ENCODE results near the gene SAMD14.

Gene SAMD14

DNA sequence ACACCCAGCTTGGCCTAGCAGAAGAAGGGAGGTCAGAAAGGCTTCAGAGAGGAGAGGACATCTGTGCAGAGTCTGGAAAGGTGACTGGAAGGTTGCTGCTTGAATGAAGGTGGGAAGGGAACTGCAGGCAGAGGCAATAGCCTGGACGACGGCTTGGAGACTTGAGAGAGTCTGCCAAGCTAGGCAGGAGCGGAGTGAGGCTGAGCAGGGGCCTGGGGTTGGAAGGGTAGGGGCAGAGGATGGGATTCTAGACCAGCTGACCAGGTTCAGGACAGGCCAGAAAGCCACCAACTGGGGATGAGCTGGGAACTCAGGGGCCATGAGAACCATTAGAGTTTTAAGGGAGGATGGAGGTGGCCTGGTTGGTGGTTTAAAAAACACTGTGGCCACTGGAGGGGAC lies 35.5 kb upstream of the SAMD14 start:
- no peak for DNase-seq (ENCODE audit: low read depth in 2 of 2)

DNA sequence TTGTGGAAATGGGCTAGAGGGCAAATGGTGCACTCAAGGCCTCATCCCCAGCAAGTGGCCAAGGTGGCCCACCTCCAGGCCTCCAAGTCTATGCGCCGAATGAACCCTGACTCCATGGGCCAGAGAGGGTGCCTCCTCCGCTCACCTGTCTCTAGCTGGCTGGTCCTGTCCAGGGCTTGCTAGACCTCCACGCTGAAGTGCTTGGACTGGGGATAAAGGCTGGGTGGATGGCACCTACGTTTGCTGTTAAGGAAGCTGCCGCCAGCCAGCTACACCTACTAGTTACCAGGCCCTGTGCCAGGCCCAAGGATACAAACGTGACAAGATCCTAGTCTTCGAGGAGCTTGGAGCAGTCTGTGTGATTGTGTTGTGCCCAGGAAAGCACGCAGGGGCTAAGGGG lies 35.1 kb upstream of the SAMD14 start:
- DNase-seq (ENCODE audit: low read depth in 2 of 2), result no peak

DNA sequence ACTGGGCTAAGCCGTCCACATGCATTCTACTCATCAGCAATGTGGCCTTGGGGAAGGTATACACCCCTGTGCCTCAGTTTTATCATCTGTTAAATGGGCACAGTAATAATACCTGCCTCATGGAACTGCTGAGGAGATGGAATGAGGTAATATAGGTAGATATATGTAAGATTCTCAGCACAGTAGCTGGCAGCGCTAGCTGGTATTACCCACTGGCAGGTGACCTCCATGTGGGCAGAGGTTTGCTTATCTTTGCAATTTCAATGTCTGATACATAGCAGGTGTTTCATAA lies 34.7 kb upstream of the SAMD14 start:
- DNase-seq (ENCODE audit: low read depth in 2 of 2), result no peak

DNA sequence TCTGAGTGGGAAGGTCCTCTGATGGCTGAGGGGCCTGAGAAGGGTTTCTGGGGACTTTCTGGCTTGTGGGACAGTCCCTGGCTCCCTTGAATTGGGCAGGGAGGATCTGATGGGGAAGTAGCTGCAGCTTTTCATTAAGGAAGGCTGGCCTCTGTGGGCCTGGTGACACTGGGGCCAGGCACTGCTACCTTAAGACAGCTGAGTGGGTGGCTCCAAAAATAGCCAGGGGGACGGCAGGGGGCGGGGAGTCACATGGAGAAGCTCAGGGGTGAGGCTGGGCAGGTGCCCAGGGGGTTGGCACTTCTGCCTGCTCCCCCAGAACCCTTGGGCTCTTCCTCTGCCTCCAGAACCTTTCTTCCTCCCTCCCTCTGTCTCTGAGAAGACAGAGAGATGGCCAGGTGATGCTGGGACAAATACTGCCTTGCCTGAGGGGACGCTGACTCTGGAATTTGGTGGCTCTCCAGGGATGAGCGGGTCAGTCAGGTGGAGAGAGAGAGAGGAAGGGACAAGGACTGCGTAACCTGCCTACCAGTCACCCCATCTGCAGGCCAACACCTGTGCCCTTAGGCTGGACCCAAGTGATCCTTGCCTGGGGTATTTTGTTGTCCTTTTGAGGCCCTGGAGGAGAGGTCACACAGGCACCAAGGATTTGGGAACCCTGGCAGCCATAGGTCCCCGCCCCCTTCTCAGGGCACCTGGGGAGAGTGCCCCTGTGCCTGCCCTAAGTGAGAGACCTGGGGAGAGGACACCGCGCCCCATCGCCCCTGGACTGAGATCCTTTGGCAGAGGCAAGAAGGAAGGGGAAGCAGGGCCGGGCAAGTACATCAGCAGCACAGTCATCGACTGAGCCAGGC lies 34.1 kb upstream of the SAMD14 start:
- no peak for DNase-seq (ENCODE audit: low read depth in 2 of 2)

DNA sequence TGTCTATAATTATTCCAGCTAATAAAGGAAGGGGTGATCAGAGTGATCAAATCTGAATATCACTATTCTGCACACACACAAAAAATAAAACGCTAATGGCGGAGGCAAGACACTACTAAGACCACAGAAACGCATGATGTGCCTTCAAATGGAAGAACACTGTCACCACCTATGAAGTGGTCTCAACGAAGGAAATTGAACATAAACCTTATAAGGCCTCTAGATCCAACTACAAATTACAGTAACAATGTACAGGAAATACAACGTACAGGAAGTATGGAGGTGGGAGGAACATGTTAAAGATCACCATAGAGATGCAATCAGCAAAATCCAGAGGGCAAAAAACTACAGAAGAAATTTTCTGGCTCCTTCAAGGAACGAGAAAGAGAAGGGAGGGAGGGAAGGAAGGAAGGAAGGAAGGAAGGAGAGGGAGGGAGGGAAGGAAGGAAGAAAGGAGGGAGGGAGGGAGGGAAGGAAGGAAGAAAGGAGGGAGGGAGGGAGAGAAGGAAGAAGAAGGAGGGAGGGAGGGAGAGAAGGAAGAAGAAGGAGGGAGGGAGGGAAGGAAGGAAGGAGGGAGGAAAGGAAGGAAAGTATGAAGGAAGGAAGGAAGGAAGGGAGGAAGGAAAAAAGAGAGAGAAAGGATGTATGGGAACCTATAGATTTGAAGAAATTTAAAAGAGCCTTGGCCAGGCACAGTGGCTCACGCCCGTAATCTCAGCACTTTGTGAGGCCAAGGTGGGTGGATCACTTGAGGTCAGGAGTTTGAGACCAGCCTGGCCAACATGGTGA lies 32.7 kb upstream of the SAMD14 start:
- no peak for DNase-seq (ENCODE audit: low read depth in 2 of 2)

DNA sequence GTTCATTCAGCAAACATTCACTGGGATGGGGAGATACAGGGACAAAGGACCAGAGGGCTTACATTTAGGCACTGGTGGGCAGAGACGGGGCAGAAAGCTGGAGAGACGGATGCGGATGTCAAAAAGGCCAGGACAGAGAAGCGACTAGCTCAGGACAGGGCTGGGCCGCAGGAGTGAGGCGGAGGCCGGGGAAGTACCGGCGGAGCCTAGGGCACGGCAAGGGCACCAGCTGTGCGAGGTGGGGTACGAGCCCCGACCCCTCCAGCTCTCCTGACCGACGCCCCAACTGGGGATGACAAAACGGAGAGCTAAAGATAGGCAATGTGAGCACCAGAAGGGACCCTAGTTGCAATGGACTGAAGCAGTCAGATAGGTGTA lies 31.9 kb upstream of the SAMD14 start:
- no peak for DNase-seq (ENCODE audit: low read depth in 2 of 2)

DNA sequence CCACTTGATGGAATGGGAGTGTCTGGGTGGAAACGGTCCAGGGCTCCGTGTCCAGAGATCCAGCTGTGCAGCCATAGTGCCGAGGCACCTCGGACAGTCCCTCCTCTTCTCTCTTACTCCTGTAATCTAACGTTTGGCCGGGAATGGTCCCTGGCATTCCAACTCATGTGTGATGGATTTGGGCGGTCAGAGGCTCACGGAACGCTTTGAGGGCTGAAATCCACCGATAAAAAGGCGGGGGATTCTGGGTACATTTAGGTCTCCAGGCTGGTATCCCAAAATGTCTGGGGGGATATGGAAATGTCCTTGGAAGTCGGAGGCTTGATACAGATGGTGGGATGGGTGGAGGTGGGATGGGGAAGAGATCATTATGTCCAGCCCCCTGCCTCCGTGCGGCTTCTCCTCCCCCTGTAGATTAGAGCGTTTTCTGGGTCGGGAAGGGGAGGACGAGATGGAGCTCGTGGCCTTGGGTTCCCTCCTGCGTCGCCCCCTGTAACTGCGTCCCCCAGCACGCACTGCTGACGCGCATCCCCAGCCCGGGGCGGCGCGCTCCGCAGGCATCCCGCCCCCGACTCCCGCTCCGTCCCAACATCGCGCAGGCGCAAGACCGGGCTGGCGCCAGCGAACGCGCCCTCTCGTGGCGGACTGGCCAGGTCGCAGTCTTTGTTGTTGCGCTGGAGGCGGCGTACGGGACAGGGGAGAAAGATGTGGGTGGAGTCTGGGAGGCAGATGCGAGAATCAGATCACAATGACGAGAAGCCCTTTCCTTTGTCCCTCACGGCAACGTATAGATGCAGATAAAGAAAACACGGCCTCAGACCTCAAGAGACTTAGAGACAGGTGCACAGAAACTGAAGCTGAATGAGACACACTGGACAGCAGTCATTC lies 31.3 kb upstream of the SAMD14 start:
- peak; percentile 89 to 91 for DNase-seq (ENCODE audit: low read depth in 2 of 2)

DNA sequence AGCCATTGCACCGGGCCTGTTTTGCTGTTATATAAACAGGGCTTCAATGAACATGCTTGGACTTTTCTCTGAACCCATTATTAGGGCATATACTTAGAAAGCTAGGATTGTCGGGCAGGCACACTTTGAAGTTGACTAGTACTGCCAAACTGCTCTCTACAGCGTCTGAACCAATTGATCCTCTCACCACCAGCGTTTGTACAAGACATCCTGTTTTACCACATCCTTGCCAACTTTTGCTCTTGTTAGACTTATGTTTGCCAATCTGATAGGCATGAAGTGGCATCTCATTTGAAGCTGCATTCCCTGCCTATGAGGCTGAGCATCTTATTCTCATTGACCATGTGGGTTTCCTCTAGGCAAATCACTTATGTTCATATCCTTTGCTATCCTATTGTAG lies 27.9 kb upstream of the SAMD14 start:
- no peak for DNase-seq (ENCODE audit: low read depth in 2 of 2)

DNA sequence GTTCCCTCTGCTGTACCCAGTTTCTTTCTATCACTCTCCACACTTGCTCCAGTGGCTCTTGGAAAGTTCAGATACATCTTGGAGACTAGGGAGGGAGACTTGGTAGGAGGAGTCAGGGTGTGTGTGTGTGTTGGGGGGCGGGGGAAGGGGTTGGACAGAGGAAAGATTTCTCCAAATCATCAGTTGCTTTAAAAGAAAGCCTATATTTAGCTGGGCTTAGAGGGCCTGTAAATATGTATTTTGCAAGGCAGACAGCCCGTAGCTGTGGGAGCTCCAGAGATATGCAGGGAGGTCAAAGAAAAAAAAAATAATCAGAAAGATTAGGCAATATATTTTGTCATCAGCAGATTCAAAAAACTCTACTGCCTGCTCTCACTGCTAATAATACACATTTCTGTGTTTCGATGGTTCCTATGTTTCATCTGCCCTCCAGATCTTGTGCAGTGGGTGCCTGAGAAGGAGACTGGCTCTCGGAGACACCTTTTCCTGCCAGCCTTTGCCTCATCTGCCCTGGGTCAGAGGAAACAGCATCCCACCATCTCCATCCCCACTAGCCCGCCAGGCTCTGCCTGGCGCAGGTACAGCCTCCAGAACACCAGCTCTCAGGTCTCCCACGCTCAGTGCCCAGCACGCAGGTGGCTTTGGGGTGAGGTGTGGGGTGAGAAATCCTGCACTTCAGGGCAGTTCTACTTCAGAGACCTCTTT lies 25.3 kb upstream of the SAMD14 start:
- no peak for DNase-seq (ENCODE audit: low read depth in 2 of 2)

DNA sequence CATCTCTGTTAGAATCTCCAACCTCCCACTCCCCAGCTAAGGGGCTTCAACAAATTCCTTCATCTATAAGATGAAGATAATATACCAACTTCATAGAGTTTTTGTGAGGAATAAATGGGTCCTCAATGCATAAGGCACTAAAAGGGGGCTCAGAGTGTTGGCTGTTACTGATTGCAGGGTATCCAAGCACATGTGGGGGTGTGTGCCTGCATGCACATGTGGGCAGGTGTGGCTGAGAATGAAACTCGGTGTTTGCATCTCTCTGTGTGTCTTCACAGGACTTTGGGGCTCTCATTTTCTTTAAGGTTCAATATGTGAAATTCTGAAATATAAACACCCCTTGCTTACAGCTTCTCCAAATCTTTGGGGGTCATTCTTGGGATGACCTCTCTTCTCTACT lies 24.6 kb upstream of the SAMD14 start:
- DNase-seq (ENCODE audit: low read depth in 2 of 2), result no peak

DNA sequence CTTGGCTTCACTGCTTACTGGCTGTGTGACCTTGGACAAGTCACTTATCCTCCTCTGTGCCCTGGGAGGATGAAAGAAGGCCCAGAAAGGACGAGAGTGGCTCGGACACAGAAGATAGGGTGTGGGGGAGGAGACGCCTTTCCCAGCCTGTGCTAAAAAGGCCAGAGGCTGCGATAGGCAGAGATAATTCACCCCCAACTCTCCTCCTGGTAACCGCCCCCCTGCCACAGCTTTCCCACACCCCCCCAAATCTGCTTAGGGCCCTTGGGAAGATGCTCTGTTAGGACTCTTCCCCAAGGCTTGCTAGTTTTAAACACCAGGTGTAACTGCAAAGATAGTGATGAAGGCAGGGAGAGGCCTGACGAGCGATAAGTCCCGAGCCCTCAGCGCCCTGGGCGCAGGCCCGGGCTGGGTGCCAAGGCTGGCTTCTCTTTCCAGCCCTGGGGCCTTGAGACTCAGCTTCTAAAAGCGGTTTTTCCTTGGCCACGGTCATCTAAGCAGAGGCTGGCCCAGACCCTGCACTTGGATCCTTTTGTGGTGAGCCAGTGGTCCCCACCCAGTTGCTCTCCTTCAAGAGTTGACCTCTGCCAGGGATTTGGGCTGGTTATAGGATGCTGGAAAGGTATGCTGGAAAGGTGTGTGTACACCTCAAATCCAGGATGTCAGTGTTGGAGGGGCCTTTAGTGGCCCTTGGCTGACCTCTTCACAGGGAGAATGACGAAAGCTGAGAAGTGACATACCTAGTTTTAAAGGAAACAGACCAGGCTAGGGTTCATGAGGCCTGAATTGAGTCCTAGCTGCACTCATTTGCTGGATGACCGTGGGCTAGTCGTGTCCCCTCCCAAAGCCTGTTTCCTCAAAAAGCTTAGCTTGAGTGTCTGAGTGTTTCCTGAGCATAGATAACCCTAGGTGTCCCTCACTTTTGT lies 24.0 kb upstream of the SAMD14 start:
- no peak for DNase-seq (ENCODE audit: low read depth in 2 of 2)

DNA sequence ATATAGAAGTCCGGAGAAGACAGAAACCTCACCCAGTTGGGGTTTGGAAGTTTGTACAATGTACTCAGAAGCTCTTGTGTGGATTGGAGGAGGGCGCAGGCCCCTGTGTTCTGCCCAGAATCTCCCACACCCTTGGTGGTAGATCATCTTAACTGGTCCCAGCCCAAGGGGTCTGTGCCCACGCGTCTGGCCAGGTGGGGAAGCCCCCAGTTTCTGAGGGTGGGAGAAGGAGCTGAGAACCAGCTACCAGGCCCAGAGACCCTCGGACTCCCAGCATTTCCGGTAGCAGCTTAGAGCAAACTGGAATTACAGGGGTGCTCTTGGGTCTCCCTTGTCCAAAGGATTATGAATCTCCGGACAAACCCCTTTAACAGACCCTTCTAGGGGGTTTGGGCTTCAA lies 22.8 kb upstream of the SAMD14 start:
- no peak for DNase-seq (ENCODE audit: low read depth in 2 of 2)

DNA sequence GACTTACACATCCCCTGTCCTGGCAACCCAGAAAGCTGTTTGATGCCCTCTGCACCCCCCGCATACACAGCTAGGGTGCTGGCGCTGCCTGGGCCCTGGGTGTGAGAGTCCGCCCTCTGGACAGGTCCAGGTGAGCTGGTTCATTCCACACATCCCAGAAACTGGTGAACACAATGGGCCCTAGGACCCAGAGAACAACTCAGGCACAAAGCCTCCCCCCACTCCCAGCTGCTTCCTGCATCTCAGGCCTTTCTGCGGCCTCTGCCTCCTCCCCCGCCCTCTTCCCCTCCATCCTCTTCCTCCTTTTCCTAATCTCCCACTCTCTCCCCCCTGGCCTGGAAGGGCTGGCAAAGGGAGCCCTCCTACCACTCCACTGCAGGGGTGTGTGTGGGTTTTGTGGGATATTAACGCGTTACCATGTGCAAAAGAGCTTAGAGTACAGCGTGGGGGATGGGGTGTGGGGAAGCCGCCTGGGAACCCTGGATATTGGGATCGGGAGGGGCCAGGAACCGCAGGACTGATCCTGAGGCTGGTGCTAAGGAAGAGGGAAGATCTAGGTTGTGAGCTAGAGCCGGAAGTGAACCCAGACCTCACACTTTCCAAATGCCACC lies 22.1 kb upstream of the SAMD14 start:
- no peak for DNase-seq (ENCODE audit: low read depth in 2 of 2)

DNA sequence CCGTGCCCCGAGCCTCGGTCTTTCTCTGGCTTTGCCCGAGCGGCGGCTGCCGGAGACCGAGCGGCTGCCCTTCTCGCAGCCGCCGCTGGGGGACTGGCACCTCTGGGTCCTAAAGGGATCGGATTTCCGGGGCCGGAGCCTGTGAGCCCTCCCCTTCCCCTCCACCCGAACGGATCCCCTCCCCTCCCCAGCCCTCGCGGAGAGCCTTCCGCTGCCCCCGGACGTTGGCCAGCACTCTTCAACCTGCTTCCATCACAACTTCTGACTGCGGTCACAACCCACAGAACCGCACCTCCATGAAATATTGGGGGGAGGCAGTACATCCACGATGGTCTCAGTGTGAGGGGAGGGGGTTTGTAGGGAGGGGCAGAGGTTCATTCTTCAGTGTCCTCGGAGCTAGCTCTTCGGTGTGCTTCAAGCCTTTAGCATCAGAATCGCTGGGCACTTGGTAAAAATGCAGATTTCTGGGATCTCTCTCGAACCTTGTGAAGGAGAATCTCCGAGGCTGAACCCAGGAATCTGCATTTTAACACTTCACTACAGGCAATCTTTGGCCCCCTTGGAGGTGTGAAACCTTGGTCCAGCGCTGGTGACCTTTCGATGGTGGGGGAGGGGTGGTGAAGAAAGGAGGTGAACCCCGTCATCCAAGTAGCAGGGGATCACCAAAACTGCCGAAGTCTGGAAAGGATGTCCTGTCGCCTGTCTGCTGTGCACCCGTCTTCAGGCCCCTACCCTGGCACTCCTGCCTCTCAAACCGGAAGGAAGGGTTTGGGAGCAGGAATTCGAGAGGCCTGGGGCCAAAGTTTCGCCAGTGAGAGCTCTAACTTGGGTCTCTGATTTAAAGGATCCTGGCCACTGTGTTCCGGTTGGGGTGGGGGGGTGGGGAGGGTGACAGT lies 21.3 kb upstream of the SAMD14 start:
- DNase-seq (ENCODE audit: low read depth in 2 of 2), result peak; percentile 70 to 75

DNA sequence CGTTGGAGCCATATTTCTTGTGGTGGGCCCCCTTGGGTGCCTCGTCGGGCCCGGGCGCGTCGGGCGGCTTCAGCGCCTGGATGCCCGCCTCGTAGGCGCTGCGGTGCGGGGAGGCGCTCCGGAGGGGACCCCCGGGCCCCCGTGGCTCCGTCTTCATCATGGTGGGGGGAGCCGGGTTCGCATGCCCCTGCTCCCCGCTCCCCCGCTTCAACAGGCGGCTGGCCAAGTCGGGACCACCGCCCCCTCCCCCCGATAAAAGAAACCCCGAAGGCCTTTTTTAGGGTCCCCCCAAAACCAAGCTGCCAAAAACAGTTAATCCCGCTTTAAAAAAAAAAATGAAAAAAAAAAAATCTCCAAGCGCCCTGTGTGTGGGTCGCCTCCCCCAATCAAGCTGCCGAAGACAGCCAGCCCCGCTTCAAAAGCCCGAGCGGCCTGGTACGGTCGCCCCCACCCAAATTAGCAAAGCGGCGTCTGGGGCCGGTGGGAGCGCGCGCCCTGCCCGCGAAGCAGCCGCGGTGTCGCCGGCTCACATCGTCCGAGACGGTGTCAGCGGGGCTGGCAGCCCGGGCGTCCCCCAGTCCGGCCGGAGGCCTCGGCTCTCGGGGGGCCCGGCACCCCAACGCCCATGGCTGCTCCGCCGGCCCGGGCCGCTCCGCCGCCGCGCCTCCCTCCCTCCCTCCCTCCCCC lies 20.5 kb upstream of the SAMD14 start, which contains the start of gene PPP1R9B:
Gene PPP1R9B, minus strand, starts transcription at position 324 of the 687 bp plus-strand sequence. Its CDS starts 164 bp downstream, at position 160.
- DNase-seq (ENCODE audit: low read depth in 2 of 2), result no peak

DNA sequence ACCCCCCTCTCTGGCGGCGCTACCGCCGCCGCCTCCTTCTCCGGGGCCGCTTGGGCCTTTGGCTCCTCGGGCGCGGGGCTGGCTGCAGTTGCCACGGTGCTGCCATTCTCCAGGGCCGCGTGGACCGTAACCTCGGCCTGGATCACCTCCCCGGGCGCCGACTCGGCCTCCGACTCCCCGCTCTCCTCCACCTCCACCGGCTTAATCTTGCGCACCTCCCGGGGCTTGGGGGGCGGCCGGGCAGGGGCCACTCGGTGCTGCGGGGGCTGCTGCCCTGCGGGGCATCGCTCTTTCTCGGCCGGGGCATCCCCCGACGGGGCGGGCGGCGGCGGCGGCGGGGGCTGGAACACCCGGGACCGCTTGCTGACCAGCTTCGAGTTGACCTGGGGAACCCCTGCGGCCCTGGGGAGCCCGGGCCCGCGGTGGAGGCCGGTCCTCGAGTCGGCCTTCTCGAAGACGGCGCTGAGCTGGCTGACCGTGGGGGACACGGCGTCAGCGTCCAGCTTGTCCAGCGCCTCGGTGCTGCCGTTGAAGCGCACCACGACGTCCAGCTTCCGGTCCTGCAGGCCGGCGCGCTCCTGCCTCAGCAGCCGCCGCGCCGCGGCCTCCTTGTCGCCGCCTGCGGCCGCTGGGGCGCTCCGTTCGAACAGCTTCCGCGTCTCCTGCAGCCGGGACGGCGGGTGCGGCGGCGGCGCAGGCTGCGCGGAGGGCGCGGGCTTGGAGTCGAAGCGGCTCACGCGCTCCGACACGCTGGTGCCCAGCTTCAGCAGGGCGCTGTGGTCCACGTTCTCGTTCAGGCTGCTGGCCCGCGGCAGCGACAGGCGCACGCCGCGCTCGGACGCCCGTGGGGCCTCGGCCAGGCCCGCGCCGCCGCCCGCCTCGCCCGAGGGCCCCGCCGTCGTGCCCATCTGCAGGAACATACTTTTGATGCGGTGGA lies 19.7 kb upstream of the SAMD14 start:
- no peak for DNase-seq (ENCODE audit: low read depth in 2 of 2)

DNA sequence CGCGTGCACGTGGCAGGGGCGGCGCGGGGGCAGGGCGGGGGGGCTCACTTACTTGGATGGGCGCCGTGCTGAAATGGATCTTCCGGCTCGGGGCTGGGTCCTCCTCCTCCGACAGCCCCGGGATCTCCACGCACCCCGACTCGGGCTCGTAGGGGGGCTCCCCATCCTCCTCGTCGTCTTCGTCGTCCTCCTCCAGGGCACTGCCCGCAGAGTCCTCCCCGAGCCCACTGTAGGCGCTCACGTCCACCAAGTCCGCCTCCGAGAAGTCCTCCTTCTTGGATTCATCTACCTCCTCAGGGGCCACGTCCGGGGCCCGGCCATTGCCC lies 19.1 kb upstream of the SAMD14 start:
- DNase-seq (ENCODE audit: low read depth in 2 of 2), result no peak
